B cell (primary cell): ENCODE data around the gene ZNF618.

Experiments
- CTCF ChIP-seq: fragments of 200-600 bp; IDR thresholded peaks from one replicate; pipeline ENCODE4 v1.8.0; 2022; ENCODE audit warnings: antibody characterized with exemption, mild to moderate bottlenecking
- EZH2 ChIP-seq: IDR thresholded peaks from 2 replicates; pipeline ENCODE4 v1.6.1; 2012; ENCODE audit warnings: borderline replicate concordance, low read depth, mild to moderate bottlenecking, moderate library complexity, low read length; ENCODE audit not compliant: insufficient read depth, poor library complexity, severe bottlenecking

- TF ChIP-seq EZH2 = no peak
- TF ChIP-seq CTCF = no peak
Measured at GRCh38 chr9:113953531-113953930, 77.4 kb downstream of the ZNF618 start.
